H1 (cell line): ENCODE data around the gene RNF214. TPM values are rescaled to one million over a fixed set of nuclear protein-coding genes. Genes with fewer than 3 reads are reported as not detected.
A peak's percentile ranks its signal among the peaks of the same experiment; 100 is the strongest.

ENCODE experiments used
- CTCF ChIA-PET: fragments of 300-600 bp; sonication (Branson Sonifier 250); formaldehyde crosslinking; loops from one replicate; lab custom pipeline; 2021; ENCODE audit not compliant: partially characterized antibody; lab: Charles Lee
- POLR2A ChIA-PET: fragments of 300-600 bp; sonication (Branson Sonifier 250); formaldehyde crosslinking; loops from one replicate; lab custom pipeline; 2021; ENCODE audit warnings: inconsistent platforms; ENCODE audit not compliant: partially characterized antibody; lab: Charles Lee
- DNase-seq, 2 experiments: peaks; one replicate each; pipeline versions ENCODE4 v3.0.0 to v3.0.0-alpha.2; 2010 to 2022; ENCODE audit warnings: low spot score in 2 of 2, low read depth in 1 of 2, mixed read lengths in 1 of 2
- FAIRE-seq: peaks from 2 replicates; lab custom pipeline; 2011; peaks lifted over from hg19 to GRCh38; lab: Jason Lieb, UNC
- H2AFZ ChIP-seq: 2 replicates; pipeline ENCODE4 v1.8.1; 2012; ENCODE audit warnings: low read length, inconsistent platforms
- H2AK5ac ChIP-seq: 2 replicates; pipeline ENCODE4 v1.6.1; 2013; ENCODE audit warnings: low read depth, low read length
- H2BK120ac ChIP-seq: replicated peaks from 2 replicates; pipeline ENCODE3; 2013; ENCODE audit warnings: low read depth, low read length, inconsistent platforms
- H2BK12ac ChIP-seq: 2 replicates; pipeline ENCODE4 v1.6.1; 2013; ENCODE audit warnings: low read depth, low read length
- H2BK15ac ChIP-seq: 2 replicates; pipeline ENCODE4 v1.6.1; 2013; ENCODE audit warnings: low read length
- H2BK20ac ChIP-seq: 2 replicates; pipeline ENCODE4 v1.6.1; 2013; ENCODE audit warnings: low read length
- H2BK5ac ChIP-seq: 2 replicates; pipeline ENCODE4 v1.6.1; 2013; ENCODE audit warnings: low read depth, low read length
- H3K14ac ChIP-seq: 2 replicates; pipeline ENCODE4 v1.6.1; 2013; ENCODE audit warnings: inconsistent platforms; ENCODE audit not compliant: insufficient read length
- H3K18ac ChIP-seq: 2 replicates; pipeline ENCODE4 v1.6.1; 2013; ENCODE audit warnings: low read length; ENCODE audit errors: extremely low read depth
- H3K23ac ChIP-seq: 2 replicates; pipeline ENCODE4 v1.6.1; 2013; ENCODE audit warnings: inconsistent platforms; ENCODE audit not compliant: insufficient read length
- H3K23me2 ChIP-seq: 2 replicates; pipeline ENCODE4 v1.6.1; 2013; ENCODE audit warnings: low read depth, low read length
- H3K27ac ChIP-seq: 2 replicates; pipeline ENCODE4 v1.6.1; 2011; ENCODE audit warnings: low read depth, low read length, inconsistent platforms
- H3K27me3 ChIP-seq, 4 experiments: replicated peaks in 1 of 4; 1 replicate in 1 of 4; 2 replicates in 3 of 4; pipeline versions ENCODE4 v1.6.1 to v1.8.1; 2011 to 2013; ENCODE audit warnings: low read length in 3 of 4, mild to moderate bottlenecking in 3 of 4, inconsistent platforms in 2 of 4, mixed read lengths in 2 of 4, moderate library complexity in 1 of 4; ENCODE audit not compliant: control insufficient read depth in 3 of 4, insufficient read depth in 3 of 4; ENCODE audit errors: extremely low read depth in 1 of 4
- H3K36me3 ChIP-seq, 4 experiments: 2 replicates each; pipeline versions ENCODE4 v1.6.1 to v1.8.1; 2011 to 2013; ENCODE audit warnings: mild to moderate bottlenecking in 4 of 4, low read length in 3 of 4, moderate library complexity in 2 of 4, control low read depth in 1 of 4, inconsistent platforms in 1 of 4; ENCODE audit not compliant: insufficient read depth in 4 of 4, control insufficient read depth in 2 of 4
- H3K4ac ChIP-seq: replicated peaks from 2 replicates; pipeline ENCODE3; 2013; ENCODE audit warnings: low read length, low read depth, mixed read lengths, inconsistent platforms; ENCODE audit not compliant: insufficient read length
- H3K4me1 ChIP-seq, 4 experiments: replicated peaks in 1 of 4; 1 replicate in 1 of 4; 2 replicates in 3 of 4; pipeline versions ENCODE4 v1.6.1 to v1.8.1; 2011 to 2013; ENCODE audit warnings: low read length in 3 of 4, inconsistent platforms in 2 of 4, mixed read lengths in 1 of 4; ENCODE audit not compliant: insufficient read depth in 4 of 4, control insufficient read depth in 3 of 4
- H3K4me2 ChIP-seq, 2 experiments: 2 replicates each; pipeline versions ENCODE4 v1.6.1 to v1.8.1; 2011 to 2013; ENCODE audit warnings: low read depth in 2 of 2, low read length in 2 of 2, control low read depth in 1 of 2, inconsistent platforms in 1 of 2, mild to moderate bottlenecking in 1 of 2; ENCODE audit not compliant: insufficient read depth in 1 of 2
- H3K4me3 ChIP-seq, 4 experiments: fragments of 200-600, 300-600 bp in 1 of 4; sonication (generic), shearing (Covaris generic), sonication (Bioruptor Twin) in 1 of 4; 2 replicates each; pipeline versions ENCODE4 v1.5.1 to v1.8.1; 2011 to 2016; ENCODE audit warnings: low read length in 4 of 4, low read depth in 3 of 4, control low read depth in 2 of 4, inconsistent platforms in 2 of 4, mild to moderate bottlenecking in 2 of 4, mixed read lengths in 1 of 4, moderate library complexity in 1 of 4; ENCODE audit not compliant: insufficient read depth in 2 of 4; ENCODE audit errors: extremely low read depth in 1 of 4
- H3K56ac ChIP-seq: replicated peaks from 2 replicates; pipeline ENCODE3; 2013; ENCODE audit warnings: low read depth, mild to moderate bottlenecking, mixed read lengths, low read length, inconsistent platforms; ENCODE audit not compliant: insufficient read length
- H3K79me1 ChIP-seq: 2 replicates; pipeline ENCODE4 v1.6.1; 2013; ENCODE audit warnings: low read depth, low read length, control low read depth
- H3K79me2 ChIP-seq, 2 experiments: 2 replicates each; pipeline versions ENCODE4 v1.6.1 to v1.8.1; 2012 to 2013; ENCODE audit warnings: low read length in 2 of 2, mild to moderate bottlenecking in 2 of 2, inconsistent platforms in 1 of 2; ENCODE audit not compliant: insufficient read depth in 2 of 2, control insufficient read depth in 1 of 2
- H3K9ac ChIP-seq, 4 experiments: replicated peaks in 1 of 4; 1 replicate in 1 of 4; 2 replicates in 3 of 4; pipeline versions ENCODE4 v1.6.1 to v1.8.1; 2011 to 2013; ENCODE audit warnings: low read depth in 3 of 4, low read length in 3 of 4, control low read depth in 2 of 4, mild to moderate bottlenecking in 2 of 4, moderate library complexity in 2 of 4, inconsistent platforms in 1 of 4; ENCODE audit errors: extremely low read depth in 1 of 4
- H3K9me3 ChIP-seq, 2 experiments: 2 replicates each; pipeline versions ENCODE4 v1.6.1 to v1.8.1; 2012 to 2013; ENCODE audit warnings: mild to moderate bottlenecking in 2 of 2, moderate library complexity in 2 of 2, control low read depth in 1 of 2, inconsistent platforms in 1 of 2, low read depth in 1 of 2, low read length in 1 of 2, mixed read lengths in 1 of 2; ENCODE audit not compliant: insufficient read depth in 2 of 2
- H4K20me1 ChIP-seq, 2 experiments: replicated peaks in 1 of 2; 2 replicates each; pipeline versions ENCODE3 to v1.8.1; 2011 to 2013; ENCODE audit warnings: inconsistent platforms in 2 of 2, low read length in 2 of 2, mild to moderate bottlenecking in 1 of 2; ENCODE audit not compliant: insufficient read depth in 2 of 2, control insufficient read depth in 1 of 2
- H4K5ac ChIP-seq: 2 replicates; pipeline ENCODE4 v1.6.1; 2013; ENCODE audit warnings: low read length, low read depth, mixed read lengths, inconsistent platforms; ENCODE audit not compliant: insufficient read length
- H4K8ac ChIP-seq: 2 replicates; pipeline ENCODE4 v1.8.0; 2013; ENCODE audit warnings: mild to moderate bottlenecking, moderate library complexity, low read length, inconsistent platforms; ENCODE audit not compliant: insufficient read depth; ENCODE audit errors: extremely low read depth
- H4K91ac ChIP-seq: replicated peaks from 2 replicates; pipeline ENCODE3; 2013; ENCODE audit warnings: low read length, mixed read lengths, inconsistent platforms; ENCODE audit not compliant: insufficient read length
- ATF3 ChIP-seq: IDR thresholded peaks from 2 replicates; pipeline ENCODE4 v1.6.1; 2011; ENCODE audit warnings: low read depth, mild to moderate bottlenecking, low read length; ENCODE audit not compliant: insufficient read depth
- BACH1 ChIP-seq: IDR thresholded peaks from 2 replicates; pipeline ENCODE4 v1.6.1; 2012; ENCODE audit warnings: low read length, improper control_type of control experiment
- CREB1 ChIP-seq: IDR thresholded peaks from 2 replicates; pipeline ENCODE4 v1.6.1; 2012; ENCODE audit warnings: inconsistent platforms
- EP300 ChIP-seq, 2 experiments: IDR thresholded peaks; 1 replicate in 1 of 2; 2 replicates in 1 of 2; pipeline ENCODE4 v1.6.1; 2011 to 2012; ENCODE audit warnings: low read depth in 2 of 2, low read length in 2 of 2, mild to moderate bottlenecking in 2 of 2, borderline replicate concordance in 1 of 2, inconsistent platforms in 1 of 2, moderate library complexity in 1 of 2
- JUN ChIP-seq: IDR thresholded peaks from 2 replicates; pipeline ENCODE4 v1.6.1; 2011; ENCODE audit warnings: low read depth, mild to moderate bottlenecking, improper control_type of control experiment, low read length
- KDM1A ChIP-seq: fragments of 200-600, 300-600 bp; sonication (generic); IDR thresholded peaks from 2 replicates; pipeline ENCODE4 v1.7.1; 2016; ENCODE audit warnings: mild to moderate bottlenecking, low read length, borderline replicate concordance
- KDM4A ChIP-seq: IDR thresholded peaks from one replicate; pipeline ENCODE4 v1.7.1; 2012; ENCODE audit warnings: low read depth, mild to moderate bottlenecking, moderate library complexity, low read length, inconsistent platforms; ENCODE audit not compliant: severe bottlenecking
- PHF8 ChIP-seq: fragments of 200-600 bp; sonication (generic); conservative IDR thresholded peaks from 2 replicates; pipeline ENCODE4 v1.7.1; 2012; ENCODE audit warnings: low read depth, mild to moderate bottlenecking, inconsistent platforms, low read length, moderate library complexity
- POLR2AphosphoS5 ChIP-seq: IDR thresholded peaks from 2 replicates; pipeline ENCODE4 v1.6.1; 2011; ENCODE audit warnings: low read depth, low read length
- SIN3A ChIP-seq, 2 experiments: IDR thresholded peaks in 1 of 2; conservative IDR thresholded peaks in 1 of 2; 2 replicates each; pipeline ENCODE4 v1.6.1; 2011 to 2012; ENCODE audit warnings: low read length in 2 of 2, improper control_type of control experiment in 1 of 2, low read depth in 1 of 2, mild to moderate bottlenecking in 1 of 2
- WGBS, 2 experiments: shearing (Covaris generic) in 1 of 2; methylation state at CpG; one replicate each; pipeline versions ENCODE4 v1.1.6 to v1.1.7; 2013 to 2015; ENCODE audit warnings: low lambda C conversion rate in 2 of 2, mixed read lengths in 2 of 2, inconsistent platforms in 1 of 2, low coverage in 1 of 2, missing lambda C conversion rate in 1 of 2; ENCODE audit not compliant: insufficient replicate concordance in 2 of 2, insufficient coverage in 1 of 2, insufficient read length in 1 of 2; ENCODE audit errors: extremely low coverage in 1 of 2, missing lambda C conversion rate in 1 of 2; 5-methylcytosine and 5-hydroxymethylcytosine counted together
- polyA plus RNA-seq, 7 experiments: library from polyadenylated mRNA; depleted of rRNA in 3 of 7; stranded (reverse) in 5 of 7; unstranded in 2 of 7; fragments of >200 nt in 5 of 7; fragments of 200-250 nt in 2 of 7; gene quantifications; 1 replicate in 5 of 7; 2 replicates in 1 of 7; 4 replicates in 1 of 7; pipeline versions ENCODE4 v1.2.1 to v1.2.3, GENCODE V29; 2011 to 2013; ENCODE audit warnings: missing spikeins in 2 of 7, mixed read lengths in 2 of 7
- total RNA-seq: library from RNA; stranded (reverse); fragmentation: NEBNext Ultra II Directional; extraction: Animal tissue kit (Norgen Biotek cat#: 25700); gene quantifications from 2 replicates; pipeline ENCODE4 v1.2.1, GENCODE V29; 2021

Gene RNF214
- total and polyA plus RNA-seq, 2 of the 8 experiments (the other 6 are each of a cell fraction or from before 2014, with no cell fraction given), result 34.9 to 35.6 TPM

GRCh38 chr11:117327567-117328374 lies 95.3 kb downstream of the RNF214 start, which contains the start of gene CEP164:
CEP164 (plus strand) TSS chr11:117327854; CDS start chr11:117338587, 10,733 bp downstream.
- peak within 1 kb of the TSS; percentile 7; the same call in 1 of the 2 replicates for H4K8ac ChIP-seq
- peak within 1 kb of the TSS; percentile 24; the same call in 1 of the 2 replicates for H3K27ac ChIP-seq
- no peak within 1 kb of the TSS for H3K23ac ChIP-seq
- no peak within 1 kb of the TSS for H3K18ac ChIP-seq
- H3K56ac ChIP-seq, result no peak within 1 kb of the TSS
- H2BK12ac ChIP-seq, result no peak within 1 kb of the TSS
- no peak within 1 kb of the TSS for H2BK120ac ChIP-seq
- H4K91ac ChIP-seq, result no peak within 1 kb of the TSS
- H3K4ac ChIP-seq, result peak within 1 kb of the TSS; percentile 6
- peak; percentile 86 to 91 for DNase-seq
- H3K9me3 ChIP-seq, result no peaks in the 10 kb centered on the region
- H3K36me3 ChIP-seq, result no peaks in the 10 kb centered on the region
- H2AFZ ChIP-seq, result no peak within 1 kb of the TSS
- no peak within 1 kb of the TSS for H4K5ac ChIP-seq
- no peak within 1 kb of the TSS for H2AK5ac ChIP-seq
- 0 out of 2 replicates have a peak, but pooled peaks cover 3% of the 10 kb centered on the region for H3K23me2 ChIP-seq
- H2BK15ac ChIP-seq, result no peak within 1 kb of the TSS
- no peaks in the 10 kb centered on the region for H3K27me3 ChIP-seq
- H3K79me2 ChIP-seq, result no peaks in the 10 kb centered on the region
- H2BK20ac ChIP-seq, result no peak within 1 kb of the TSS
- peaks cover 0 to 1% of the 10 kb centered on the region in 2 experiments for H4K20me1 ChIP-seq
- H3K79me1 ChIP-seq, result no peaks in the 10 kb centered on the region
- no peak within 1 kb of the TSS for H3K14ac ChIP-seq
- peak within 1 kb of the TSS; percentile 34 to 64 (median 42); a peak in 5 of 7 replicates for H3K9ac ChIP-seq
- POLR2A ChIA-PET, result interaction anchor here (0.6 to 2.2 kb wide), 11 partner anchors 9 to 205 kb away, joined by 3 to 6 read pairs (median 3); partner anchors contain the start of genes BACE1 and PCSK7
- CTCF ChIA-PET, result interaction anchor here (0.6 to 1.2 kb wide), 4 partner anchors 9 to 410 kb away, joined by 3 to 4 read pairs (median 4); no protein-coding TSS in a partner anchor
- WGBS, 2 experiments, result 1% methylated on average over 57 of the region's 64 CpGs; no CpG with 5 or more reads in 1 of the 2 experiments
- H3K4me2 ChIP-seq, result peak within 1 kb of the TSS; percentile 68 to 91
- no peak within 1 kb of the TSS for H2BK5ac ChIP-seq
- FAIRE-seq, result peak; percentile 89
- H3K4me3 ChIP-seq, result peak within 1 kb of the TSS; percentile 65 to 91 (median 73)
- H3K4me1 ChIP-seq, result peaks cover 0 to 5% (median under 1%) of the 10 kb centered on the region in 4 experiments; a peak in 2 of 7 replicates
- peak; percentile 43 for TF ChIP-seq POLR2AphosphoS5
- TF ChIP-seq KDM1A, result no peak
- TF ChIP-seq JUN, result no peak
- no peak for TF ChIP-seq ATF3
- peak; percentile 49 for TF ChIP-seq KDM4A
- TF ChIP-seq PHF8, result peak; percentile 83; the same call in 1 of the 2 replicates
- no peak for TF ChIP-seq EP300 (IDR thresholded peaks at IDR 0.05; ENCODE audit: borderline replicate concordance in 1 of 2, low read depth in 2 of 2, low read length in 2 of 2)
- TF ChIP-seq BACH1, result no peak
- TF ChIP-seq SIN3A (conservative IDR thresholded peaks at IDR 0.05 in 1 of 2, IDR thresholded peaks at IDR 0.05 in 1 of 2; ENCODE audit: low read depth in 1 of 2, low read length in 2 of 2), result peak in 1 of 2 experiments; percentile 94; a peak in 2 of 4 replicates
- TF ChIP-seq CREB1, result peak; percentile 27; the same call in 1 of the 2 replicates
